HepG2 (cell line): ENCODE results near the gene WDR43.

ENCODE experiments used
- BRCA1 ChIP-seq: sonication (generic); formaldehyde crosslinking; IDR thresholded peaks from 2 replicates; pipeline ENCODE4 v1.4.0; 2020; ENCODE audit warnings: missing genetic modification reagents
- CHD2 ChIP-seq: IDR thresholded peaks from 2 replicates; pipeline ENCODE4 v1.6.1; 2011; ENCODE audit warnings: low read depth, low read length, improper control_type of control experiment
- SP2 ChIP-seq: sonication (generic); formaldehyde crosslinking; IDR thresholded peaks from 2 replicates; pipeline ENCODE4 v1.5.1; 2020; ENCODE audit warnings: mild to moderate bottlenecking, missing genetic modification reagents
- TCF12 ChIP-seq, 2 experiments: fragments of 450-650 bp in 1 of 2; sonication (generic) in 1 of 2; formaldehyde crosslinking in 1 of 2; IDR thresholded peaks; 2 replicates each; pipeline versions ENCODE4 v1.6.1 to v1.8.0; 2017 to 2022; ENCODE audit warnings: antibody characterized with exemption in 1 of 2, mild to moderate bottlenecking in 1 of 2, missing genetic modification reagents in 1 of 2, moderate library complexity in 1 of 2
- ZNF232 ChIP-seq: sonication (generic); formaldehyde crosslinking; IDR thresholded peaks from 2 replicates; pipeline ENCODE4 v1.4.0; 2020; ENCODE audit warnings: missing genetic modification reagents, borderline replicate concordance
- ZNF646 ChIP-seq: sonication (generic); formaldehyde crosslinking; IDR thresholded peaks from 2 replicates; pipeline ENCODE4 v1.9.0; 2021; ENCODE audit warnings: mild to moderate bottlenecking, missing genetic modification reagents
- ZSCAN20 ChIP-seq: sonication (generic); formaldehyde crosslinking; IDR thresholded peaks from 2 replicates; pipeline ENCODE4 v1.4.0; 2020; ENCODE audit warnings: missing genetic modification reagents, mild to moderate bottlenecking, borderline replicate concordance

GRCh38 chr2:28975671-28976070 lies 81.2 kb downstream of the WDR43 start:
- TF ChIP-seq ZNF232 (CRISPR knock-in tag), result no peak
- TF ChIP-seq ZSCAN20 (CRISPR knock-in tag), result no peak
- TF ChIP-seq TCF12 (IDR thresholded peaks at IDR 0.05), result no peak
- TF ChIP-seq TCF12 (CRISPR knock-in tag; IDR thresholded peaks at IDR 0.05), result no peak
- TF ChIP-seq ZNF646 (CRISPR knock-in tag), result no peak
- TF ChIP-seq SP2 (CRISPR knock-in tag), result no peak
- no peak for TF ChIP-seq CHD2
- no peak for TF ChIP-seq BRCA1 (CRISPR knock-in tag)
